ENCODE results near the gene IFIT2.

Gene IFIT2

DNA sequence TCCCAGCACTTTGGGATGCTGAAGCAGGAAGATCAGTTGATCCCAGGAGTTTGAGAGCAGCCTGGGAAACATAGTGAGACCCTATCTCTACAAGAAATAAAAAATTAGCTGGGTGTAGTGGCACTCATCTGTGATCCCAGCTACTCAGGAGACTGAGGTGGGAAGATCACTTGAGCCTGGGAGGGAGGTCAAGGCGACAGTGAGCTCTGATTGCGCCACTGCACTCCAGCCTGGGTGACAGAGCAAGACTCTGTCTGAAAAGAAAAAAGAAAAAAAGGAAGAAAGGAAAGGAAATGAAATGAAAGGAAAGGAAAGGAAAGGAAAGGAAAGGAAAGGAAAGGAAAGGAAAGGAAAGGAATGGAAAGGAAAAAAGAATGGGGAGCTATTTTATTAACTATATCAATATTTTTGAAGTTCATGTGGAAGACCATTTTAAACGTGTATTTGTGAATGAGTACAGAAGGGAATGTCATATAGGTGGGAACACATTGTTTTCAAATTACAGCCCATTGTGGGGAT lies 7.1 kb upstream of the IFIT2 start:
- no peak for DNase-seq (ENCODE audit: low read depth)
- TF ChIP-seq, protein P1, sequence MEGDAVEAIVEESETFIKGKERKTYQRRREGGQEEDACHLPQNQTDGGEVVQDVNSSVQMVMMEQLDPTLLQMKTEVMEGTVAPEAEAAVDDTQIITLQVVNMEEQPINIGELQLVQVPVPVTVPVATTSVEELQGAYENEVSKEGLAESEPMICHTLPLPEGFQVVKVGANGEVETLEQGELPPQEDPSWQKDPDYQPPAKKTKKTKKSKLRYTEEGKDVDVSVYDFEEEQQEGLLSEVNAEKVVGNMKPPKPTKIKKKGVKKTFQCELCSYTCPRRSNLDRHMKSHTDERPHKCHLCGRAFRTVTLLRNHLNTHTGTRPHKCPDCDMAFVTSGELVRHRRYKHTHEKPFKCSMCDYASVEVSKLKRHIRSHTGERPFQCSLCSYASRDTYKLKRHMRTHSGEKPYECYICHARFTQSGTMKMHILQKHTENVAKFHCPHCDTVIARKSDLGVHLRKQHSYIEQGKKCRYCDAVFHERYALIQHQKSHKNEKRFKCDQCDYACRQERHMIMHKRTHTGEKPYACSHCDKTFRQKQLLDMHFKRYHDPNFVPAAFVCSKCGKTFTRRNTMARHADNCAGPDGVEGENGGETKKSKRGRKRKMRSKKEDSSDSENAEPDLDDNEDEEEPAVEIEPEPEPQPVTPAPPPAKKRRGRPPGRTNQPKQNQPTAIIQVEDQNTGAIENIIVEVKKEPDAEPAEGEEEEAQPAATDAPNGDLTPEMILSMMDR (IDR thresholded peaks at IDR 0.05; ENCODE audit: insufficient read depth, low read depth, low read length, missing control alignments): no peak
- no peak overlapping the region for H3K4me3 ChIP-seq (ENCODE audit: low read length)

DNA sequence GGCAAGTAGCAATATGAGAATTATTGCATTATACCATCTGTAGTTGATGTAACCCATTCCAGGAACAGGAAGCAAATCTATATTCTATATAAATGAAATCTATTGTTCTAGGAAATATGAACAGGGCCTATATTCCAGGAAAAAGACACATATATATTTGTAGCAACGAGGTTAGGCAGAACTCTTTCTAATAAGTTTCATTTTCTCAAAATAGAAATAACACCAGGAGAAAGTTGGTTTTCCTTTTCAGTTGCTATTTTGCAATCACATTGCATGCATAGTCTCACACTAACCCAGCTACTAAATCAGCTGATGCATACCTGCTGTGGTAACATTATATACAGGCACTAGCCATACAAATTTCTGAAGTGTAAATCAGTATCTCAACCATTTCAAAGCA lies 6.2 kb upstream of the IFIT2 start:
- H3K4me3 ChIP-seq (ENCODE audit: low read length): no peak overlapping the region
- TF ChIP-seq, protein P1 (IDR thresholded peaks at IDR 0.05; ENCODE audit: insufficient read depth, low read depth, low read length, missing control alignments): no peak

DNA sequence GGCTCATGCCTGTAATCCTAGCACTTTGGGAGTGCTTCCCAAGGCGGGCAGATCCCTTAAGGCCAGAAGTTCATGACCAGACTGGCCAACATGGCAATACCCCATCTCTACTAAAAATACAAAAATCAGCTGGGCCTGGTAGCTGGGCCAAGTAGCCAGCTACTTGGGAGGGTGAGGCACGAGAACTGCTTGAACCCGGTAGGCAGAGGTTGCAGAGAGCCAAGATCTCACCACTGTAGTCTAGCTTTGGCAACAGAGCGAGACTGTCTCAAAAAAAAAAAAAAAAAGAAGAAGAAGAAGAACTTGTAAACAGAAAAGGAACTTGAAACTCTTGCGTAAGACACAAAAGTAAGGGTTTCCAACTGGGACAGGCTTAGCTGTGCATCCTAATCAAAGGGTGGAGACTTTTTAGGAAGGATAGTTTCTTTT lies 5.6 kb upstream of the IFIT2 start:
- DNase-seq (ENCODE audit: low read depth): peak; percentile 54
- TF ChIP-seq, protein P1 (IDR thresholded peaks at IDR 0.05; ENCODE audit: insufficient read depth, low read depth, low read length, missing control alignments): no peak
- H3K4me3 ChIP-seq (ENCODE audit: low read length): no peak overlapping the region

More for the DNA sequence above, 6.2 kb upstream of the IFIT2 start:
- DNase-seq (ENCODE audit: low read depth): peak; percentile 62

DNA sequence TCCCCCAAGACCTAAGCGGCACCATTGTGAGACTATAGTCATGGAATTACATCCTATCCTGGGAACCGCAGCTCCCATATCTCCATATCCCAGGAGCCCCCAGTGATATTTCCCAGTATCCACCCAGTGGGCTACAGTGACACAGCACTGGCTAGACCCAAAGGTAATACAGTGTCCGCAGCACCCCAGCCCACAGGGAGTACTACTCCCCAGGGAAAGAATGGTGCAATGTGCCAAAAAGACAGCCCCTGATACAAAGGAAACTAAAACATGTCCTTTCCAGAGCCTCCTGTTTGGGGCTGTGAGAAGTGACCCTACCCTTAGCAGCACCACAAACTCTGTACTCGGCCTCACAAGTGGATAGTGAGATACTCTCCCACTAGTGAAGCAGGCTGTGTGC lies 4.5 kb upstream of the IFIT2 start:
- TF ChIP-seq, protein P1 (IDR thresholded peaks at IDR 0.05; ENCODE audit: insufficient read depth, low read depth, low read length, missing control alignments): no peak
- H3K4me3 ChIP-seq (ENCODE audit: low read length): no peak overlapping the region
- DNase-seq (ENCODE audit: low read depth): no peak

DNA sequence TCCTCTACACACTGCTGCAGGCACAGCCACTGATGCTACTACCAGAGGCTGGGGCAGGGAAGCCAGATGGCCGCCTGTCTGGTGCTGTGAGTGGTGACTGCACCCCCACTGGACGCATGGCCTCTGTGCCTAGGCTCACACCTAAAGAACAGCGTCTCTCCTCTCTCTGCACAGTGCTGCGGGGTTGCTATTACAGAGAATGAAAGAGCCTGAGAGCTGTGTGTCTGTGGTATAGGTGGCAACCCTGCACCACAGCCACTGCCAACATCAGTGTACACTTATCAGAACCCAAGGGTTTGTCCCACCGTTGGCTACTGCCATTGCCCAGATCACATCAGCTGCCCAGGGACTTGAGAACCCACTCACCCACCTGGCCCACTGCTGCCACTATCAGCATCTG lies 4.1 kb upstream of the IFIT2 start:
- no peak overlapping the region for H3K4me3 ChIP-seq (ENCODE audit: low read length)
- no peak for DNase-seq (ENCODE audit: low read depth)
- TF ChIP-seq, protein P1 (IDR thresholded peaks at IDR 0.05; ENCODE audit: insufficient read depth, low read depth, low read length, missing control alignments): no peak

DNA sequence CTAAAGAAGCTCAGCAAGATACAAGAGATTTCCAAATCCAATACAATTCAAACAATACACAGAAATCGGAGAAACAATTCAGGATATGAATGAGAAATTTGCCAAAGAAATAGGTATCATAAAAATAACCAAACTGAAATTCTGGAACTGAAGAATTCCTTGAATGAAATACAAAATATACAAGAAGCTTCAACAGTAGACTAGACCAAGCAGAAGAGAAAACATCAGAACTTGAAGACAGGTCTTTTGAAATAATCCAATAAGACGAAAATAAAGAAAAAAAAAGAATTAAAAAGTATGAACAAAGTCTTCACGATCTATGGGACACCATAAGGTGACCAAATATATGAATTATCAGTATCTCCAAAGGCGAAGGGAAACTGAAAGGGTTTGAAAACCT lies 2.8 kb upstream of the IFIT2 start:
- H3K4me3 ChIP-seq (ENCODE audit: low read length): no peak overlapping the region
- TF ChIP-seq, protein P1 (IDR thresholded peaks at IDR 0.05; ENCODE audit: insufficient read depth, low read depth, low read length, missing control alignments): no peak
- no peak for DNase-seq (ENCODE audit: low read depth)

DNA sequence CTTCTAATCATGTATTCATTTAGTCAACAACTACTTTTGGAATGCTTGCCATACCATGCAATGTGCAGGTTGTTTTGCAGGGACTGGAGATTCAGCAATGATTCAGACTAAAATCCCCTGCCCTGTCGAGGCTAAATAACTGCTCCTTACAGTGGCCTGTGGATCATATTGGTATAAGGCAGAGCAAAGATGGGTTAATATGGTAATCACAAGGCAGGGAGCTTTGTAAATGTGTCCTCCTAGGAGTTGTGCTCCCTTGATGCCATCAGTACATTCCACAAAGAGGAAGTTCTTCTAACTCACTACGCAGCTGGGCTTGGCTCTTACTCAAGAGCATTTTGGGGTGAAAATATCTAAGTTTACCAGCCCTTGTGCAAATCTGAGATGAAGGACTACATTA lies 614 bp upstream of the IFIT2 start:
- peak overlapping the region; percentile 47 for H3K4me3 ChIP-seq (ENCODE audit: low read length)

More for the DNA sequence above, 614 bp upstream of the IFIT2 start:
- peak; percentile 48 for DNase-seq (ENCODE audit: low read depth)
- TF ChIP-seq, protein P1 (IDR thresholded peaks at IDR 0.05; ENCODE audit: insufficient read depth, low read depth, low read length, missing control alignments): no peak
